ENCODE results near the gene ZBTB22.
"Not testable (repeated sequence)": the region's sequence is repeated elsewhere in the genome, so short reads cannot be mapped to it uniquely, and the experiment has no call there.

The ZBTB22 gene

GRCh38 chr6:33276864-33277662 lies 40.5 kb downstream of the ZBTB22 start, which contains the start of gene B3GALT4:
Gene B3GALT4, plus strand, starts transcription at chr6:33277123. Its CDS starts 297 bp downstream, at chr6:33277420.
- Histone ChIP-seq H3K27me3 (no peaks in the 10 kb centered on the region), H3K4me3 (ENCODE audit: low read depth, low read length) (peak within 1 kb of the TSS; percentile 61), H3K4me1 (no peaks in the 10 kb centered on the region), H3K9me3 (no peaks in the 10 kb centered on the region), H3K36me3 (peaks cover 78% of the 10 kb centered on the region)
- TF ChIP-seq CTCF (IDR thresholded peaks at IDR 0.05; ENCODE audit: low read depth, low read length) = peak; percentile 44
- DNase-seq = peak; percentile 87

GRCh38 chr6:33276581-33276863 lies 41.0 kb downstream of the ZBTB22 start:
- H3K4me1 ChIP-seq = no peaks in the 10 kb centered on the region
- H3K9me3 ChIP-seq = no peaks in the 10 kb centered on the region
- no peak for TF ChIP-seq CTCF (IDR thresholded peaks at IDR 0.05; ENCODE audit: low read depth, low read length)
- no peak for DNase-seq
- H3K27me3 ChIP-seq = no peaks in the 10 kb centered on the region
- peaks cover 78% of the 10 kb centered on the region for H3K36me3 ChIP-seq
- H3K4me3 ChIP-seq (ENCODE audit: low read depth, low read length) = peak overlapping the region; percentile 61

- H3K36me3 ChIP-seq = peaks cover 78% of the 10 kb centered on the region
- H3K27me3 ChIP-seq, DNase-seq, H3K9me3 ChIP-seq, H3K4me1 ChIP-seq: not testable (repeated sequence)
- H3K4me3 ChIP-seq (ENCODE audit: low read depth, low read length) = peak overlapping the region; percentile 92
Measured at GRCh38 chr6:33275795-33276580, 41.6 kb downstream of the ZBTB22 start.

- no peak for DNase-seq
- Histone ChIP-seq H3K4me3 (ENCODE audit: low read depth, low read length) (peak overlapping the region; percentile 92), H3K4me1 (no peaks in the 10 kb centered on the region), H3K9me3 (no peaks in the 10 kb centered on the region), H3K27me3 (no peaks in the 10 kb centered on the region), H3K36me3 (peaks cover 64% of the 10 kb centered on the region)
- no peak for TF ChIP-seq CTCF (IDR thresholded peaks at IDR 0.05; ENCODE audit: low read depth, low read length)
Measured at GRCh38 chr6:33273924-33274902, 43.3 kb downstream of the ZBTB22 start.

GRCh38 chr6:33273129-33273923 lies 44.2 kb downstream of the ZBTB22 start:
- peak overlapping the region; percentile 92 for H3K4me3 ChIP-seq (ENCODE audit: low read depth, low read length)
- H3K27me3 ChIP-seq = no peaks in the 10 kb centered on the region
- no peaks in the 10 kb centered on the region for H3K9me3 ChIP-seq
- TF ChIP-seq CTCF (IDR thresholded peaks at IDR 0.05; ENCODE audit: low read depth, low read length) = no peak
- peaks cover 59% of the 10 kb centered on the region for H3K36me3 ChIP-seq
- DNase-seq = no peak
- H3K4me1 ChIP-seq = no peaks in the 10 kb centered on the region
